Uterus (tissue), 2 donors: ENCODE results near the gene FMNL3.

ENCODE experiments used
- CTCF ChIP-seq, 4 experiments: fragments of 200-600 bp in 2 of 4; fragments of 450-650 bp in 2 of 4; sonication (generic) in 2 of 4; IDR thresholded peaks; one replicate each; pipeline ENCODE4 v1.5.1; 2016 to 2019; ENCODE audit warnings: antibody characterized with exemption in 4 of 4, mild to moderate bottlenecking in 2 of 4, moderate library complexity in 1 of 4
- POLR2A ChIP-seq, 2 donors: fragments of 450-650 bp; IDR thresholded peaks; one replicate each; pipeline ENCODE4 v1.6.1; 2016; ENCODE audit warnings: antibody characterized with exemption in 2 of 2, mild to moderate bottlenecking in 1 of 2, moderate library complexity in 1 of 2

GRCh38 chr12:49707128-49707811 is at the start of gene FMNL3:
- peak; percentile 95 to 100 (median 98) for TF ChIP-seq CTCF (IDR thresholded peaks at IDR 0.05)
- peak in 1 of 2 donors; percentile 62 for TF ChIP-seq POLR2A (IDR thresholded peaks at IDR 0.05)
